GM12873 (cell line): Measurements from ENCODE around the gene CLCN4.

Experiments
- CTCF ChIP-seq: IDR thresholded peaks from 2 replicates; pipeline ENCODE4 v1.5.1; 2012; ENCODE audit warnings: low read depth, mild to moderate bottlenecking, moderate library complexity, low read length, control low read depth; ENCODE audit not compliant: insufficient read depth; ENCODE audit errors: missing control alignments

CLCN4 gene

GRCh38 chrX:10174810-10175209, 18.0 kb downstream of the CLCN4 start:
- TF ChIP-seq CTCF, result no peak

- TF ChIP-seq CTCF, result no peak
Observed at GRCh38 chrX:10175319-10175871, 18.6 kb downstream of the CLCN4 start.

- no peak for TF ChIP-seq CTCF
Observed at GRCh38 chrX:10176121-10177003, 19.6 kb downstream of the CLCN4 start.

GRCh38 chrX:10177004-10177396, 20.2 kb downstream of the CLCN4 start:
- TF ChIP-seq CTCF, result no peak

GRCh38 chrX:10177601-10178000, 20.8 kb downstream of the CLCN4 start:
- TF ChIP-seq CTCF, result no peak

- TF ChIP-seq CTCF, result no peak
Observed at GRCh38 chrX:10178866-10179463, 22.2 kb downstream of the CLCN4 start.

- no peak for TF ChIP-seq CTCF
Observed at GRCh38 chrX:10183760-10184159, 27.0 kb downstream of the CLCN4 start.
